ENCODE results near the gene PIEZO1.

DNA sequence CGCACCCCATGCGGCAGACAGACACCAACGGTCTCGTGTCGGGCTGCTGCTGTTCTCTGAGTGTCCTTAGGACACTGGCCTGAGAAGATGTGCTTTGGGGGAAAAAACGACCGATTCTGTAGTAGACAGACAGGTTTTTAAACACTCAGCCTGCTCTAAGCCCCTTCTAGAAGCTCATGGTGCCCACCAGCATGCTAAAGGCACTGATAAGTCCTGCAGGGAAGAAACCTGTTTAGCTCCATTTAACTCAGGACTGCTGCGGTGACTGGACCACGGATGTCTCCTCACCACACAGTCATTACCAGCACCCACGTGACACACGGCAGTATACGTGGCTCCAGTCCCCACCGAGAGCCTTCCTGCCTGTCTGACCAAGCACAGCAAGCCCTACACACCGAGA is 45.8 kb upstream of the PIEZO1 start:
- TF ChIP-seq, protein P1, sequence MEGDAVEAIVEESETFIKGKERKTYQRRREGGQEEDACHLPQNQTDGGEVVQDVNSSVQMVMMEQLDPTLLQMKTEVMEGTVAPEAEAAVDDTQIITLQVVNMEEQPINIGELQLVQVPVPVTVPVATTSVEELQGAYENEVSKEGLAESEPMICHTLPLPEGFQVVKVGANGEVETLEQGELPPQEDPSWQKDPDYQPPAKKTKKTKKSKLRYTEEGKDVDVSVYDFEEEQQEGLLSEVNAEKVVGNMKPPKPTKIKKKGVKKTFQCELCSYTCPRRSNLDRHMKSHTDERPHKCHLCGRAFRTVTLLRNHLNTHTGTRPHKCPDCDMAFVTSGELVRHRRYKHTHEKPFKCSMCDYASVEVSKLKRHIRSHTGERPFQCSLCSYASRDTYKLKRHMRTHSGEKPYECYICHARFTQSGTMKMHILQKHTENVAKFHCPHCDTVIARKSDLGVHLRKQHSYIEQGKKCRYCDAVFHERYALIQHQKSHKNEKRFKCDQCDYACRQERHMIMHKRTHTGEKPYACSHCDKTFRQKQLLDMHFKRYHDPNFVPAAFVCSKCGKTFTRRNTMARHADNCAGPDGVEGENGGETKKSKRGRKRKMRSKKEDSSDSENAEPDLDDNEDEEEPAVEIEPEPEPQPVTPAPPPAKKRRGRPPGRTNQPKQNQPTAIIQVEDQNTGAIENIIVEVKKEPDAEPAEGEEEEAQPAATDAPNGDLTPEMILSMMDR (IDR thresholded peaks at IDR 0.05), result no peak
- no peak for TF ChIP-seq POLR2A (IDR thresholded peaks at IDR 0.05)

All from lower leg skin (tissue), 3 donors.